Measurements from ENCODE around the gene MAPT. TPM values are rescaled to one million over a fixed set of nuclear protein-coding genes. Genes with fewer than 3 reads are reported as not detected.

Gene MAPT
- polyA plus RNA-seq, 3 donors = 0.04 TPM; not detected in 2

- Histone ChIP-seq H3K27ac (ENCODE audit: low read depth in 1 of 2, low read length in 2 of 2) (no peak overlapping the region), H3K9me3 (replicated peaks in 1 of 2; ENCODE audit: control insufficient read depth in 1 of 2, insufficient read depth in 1 of 2, low read length in 2 of 2) (peaks cover 0 to 7% of the 10 kb centered on the region in 2 donors), H3K36me3 (replicated peaks in 1 of 2; ENCODE audit: control insufficient read depth in 1 of 2, insufficient read depth in 2 of 2, low read length in 2 of 2) (no peaks in the 10 kb centered on the region), H3K4me1 (ENCODE audit: control insufficient read depth in 1 of 2, insufficient read depth in 2 of 2, low read length in 2 of 2) (peaks cover 6 to 10% of the 10 kb centered on the region in 2 donors), H3K27me3 (ENCODE audit: control insufficient read depth in 2 of 2, insufficient read depth in 2 of 2, low read length in 2 of 2) (peaks cover 21 to 51% of the 10 kb centered on the region in 2 donors), H3K79me2 (ENCODE audit: insufficient read depth, low read length) (no peaks in the 10 kb centered on the region), H3K4me3 (replicated peaks in 1 of 3; ENCODE audit: low read depth in 2 of 3, low read length in 3 of 3) (no peak overlapping the region), H3K4me2 (replicated peaks; ENCODE audit: extremely low read depth, low read length, poor library complexity, severe bottlenecking) (no peak overlapping the region), H4K20me1 (ENCODE audit: insufficient read depth, low read length) (no peaks in the 10 kb centered on the region), H3K9ac (ENCODE audit: insufficient read depth, low read length, poor library complexity, severe bottlenecking) (no peak overlapping the region), H2AFZ (ENCODE audit: insufficient read depth, low read depth, low read length, poor library complexity, severe bottlenecking) (no peak overlapping the region)
- Mint-ChIP-seq H3K9me3 (peaks cover 0 to 12% (median 5%) of the 10 kb centered on the region in 7 donors), H3K27ac (no peak overlapping the region), H3K4me1 (peaks cover 6% of the 10 kb centered on the region), H3K4me3 (no peak overlapping the region), H3K27me3 (ENCODE audit: low read depth in 3 of 3) (peaks cover 42 to 59% (median 47%) of the 10 kb centered on the region in 3 donors), H3K36me3 (peaks cover 0 to under 1% of the 10 kb centered on the region in 2 donors)
- no peak for TF ChIP-seq CTCF (IDR thresholded peaks at IDR 0.05)
- 76% methylated on average over 2 of the region's 2 CpGs for WGBS (ENCODE audit: insufficient coverage)
- intact Hi-C loops (cut with micrococcal nuclease) = no loop called here
- DNase-seq = no peak
Measured at GRCh38 chr17:45900136-45900535, 5.8 kb downstream of the MAPT start.

GRCh38 chr17:45900723-45901415 is 6.5 kb downstream of the MAPT start:
- no peak for DNase-seq
- H3K27ac Mint-ChIP-seq = no peak overlapping the region
- H3K4me1 Mint-ChIP-seq = peaks cover 2% of the 10 kb centered on the region
- Histone ChIP-seq H3K27me3 (ENCODE audit: control insufficient read depth in 2 of 2, insufficient read depth in 2 of 2, low read length in 2 of 2) (peaks cover 19 to 43% of the 10 kb centered on the region in 2 donors), H3K27ac (ENCODE audit: low read depth in 1 of 2, low read length in 2 of 2) (no peak overlapping the region), H3K36me3 (replicated peaks in 1 of 2; ENCODE audit: control insufficient read depth in 1 of 2, insufficient read depth in 2 of 2, low read length in 2 of 2) (no peaks in the 10 kb centered on the region), H3K9me3 (replicated peaks in 1 of 2; ENCODE audit: control insufficient read depth in 1 of 2, insufficient read depth in 1 of 2, low read length in 2 of 2) (peaks cover 0 to 7% of the 10 kb centered on the region in 2 donors), H3K9ac (ENCODE audit: insufficient read depth, low read length, poor library complexity, severe bottlenecking) (no peak overlapping the region), H2AFZ (ENCODE audit: insufficient read depth, low read depth, low read length, poor library complexity, severe bottlenecking) (no peak overlapping the region), H4K20me1 (ENCODE audit: insufficient read depth, low read length) (no peaks in the 10 kb centered on the region), H3K4me1 (ENCODE audit: control insufficient read depth in 1 of 2, insufficient read depth in 2 of 2, low read length in 2 of 2) (peaks cover 3% of the 10 kb centered on the region in 2 donors), H3K4me2 (replicated peaks; ENCODE audit: extremely low read depth, low read length, poor library complexity, severe bottlenecking) (no peak overlapping the region), H3K4me3 (replicated peaks in 1 of 3; ENCODE audit: low read depth in 2 of 3, low read length in 3 of 3) (no peak overlapping the region), H3K79me2 (ENCODE audit: insufficient read depth, low read length) (no peaks in the 10 kb centered on the region)
- H3K36me3 Mint-ChIP-seq = no peaks in the 10 kb centered on the region
- no peak overlapping the region for H3K4me3 Mint-ChIP-seq
- 95% methylated on average over 10 of the region's 13 CpGs for WGBS (ENCODE audit: insufficient coverage)
- no peak for TF ChIP-seq CTCF (IDR thresholded peaks at IDR 0.05)
- intact Hi-C loops (cut with micrococcal nuclease) = no loop called here
- peaks cover 0 to 10% (median 3%) of the 10 kb centered on the region in 7 donors for H3K9me3 Mint-ChIP-seq
- peaks cover 39 to 53% (median 48%) of the 10 kb centered on the region in 3 donors for H3K27me3 Mint-ChIP-seq (ENCODE audit: low read depth in 3 of 3)
